ENCODE results near the gene MAPK1. TPM values are rescaled to one million over a fixed set of nuclear protein-coding genes. Genes with fewer than 3 reads are reported as not detected.
"Not testable (repeated sequence)": the region's sequence is repeated elsewhere in the genome, so short reads cannot be mapped to it uniquely, and the experiment has no call there.

The MAPK1 gene
- total RNA-seq (2012; rRNA removed), result 44.3 and 47.1 TPM in 2 replicates

GRCh38 chr22:21867528-21868266 is at the start of gene MAPK1:
MAPK1 (minus strand) TSS chr22:21867645; CDS start chr22:21867440, 205 bp downstream.
- Histone ChIP-seq H3K9me3 (replicated peaks; ENCODE audit: low read length) (no peaks in the 10 kb centered on the region), H3K36me3 (ENCODE audit: insufficient read depth, low read length) (no peaks in the 10 kb centered on the region), H3K4me3 (ENCODE audit: low read length) (peak within 1 kb of the TSS; percentile 85), H3K27me3 (ENCODE audit: control insufficient read depth, insufficient read depth, low read length) (no peaks in the 10 kb centered on the region), H3K9ac (ENCODE audit: low read depth, low read length) (peak within 1 kb of the TSS; percentile 96), H3K4me1 (ENCODE audit: control insufficient read depth, insufficient read depth, low read length) (peaks cover 22% of the 10 kb centered on the region), H3K4me2 (ENCODE audit: low read length) (peak within 1 kb of the TSS; percentile 89)

DNA sequence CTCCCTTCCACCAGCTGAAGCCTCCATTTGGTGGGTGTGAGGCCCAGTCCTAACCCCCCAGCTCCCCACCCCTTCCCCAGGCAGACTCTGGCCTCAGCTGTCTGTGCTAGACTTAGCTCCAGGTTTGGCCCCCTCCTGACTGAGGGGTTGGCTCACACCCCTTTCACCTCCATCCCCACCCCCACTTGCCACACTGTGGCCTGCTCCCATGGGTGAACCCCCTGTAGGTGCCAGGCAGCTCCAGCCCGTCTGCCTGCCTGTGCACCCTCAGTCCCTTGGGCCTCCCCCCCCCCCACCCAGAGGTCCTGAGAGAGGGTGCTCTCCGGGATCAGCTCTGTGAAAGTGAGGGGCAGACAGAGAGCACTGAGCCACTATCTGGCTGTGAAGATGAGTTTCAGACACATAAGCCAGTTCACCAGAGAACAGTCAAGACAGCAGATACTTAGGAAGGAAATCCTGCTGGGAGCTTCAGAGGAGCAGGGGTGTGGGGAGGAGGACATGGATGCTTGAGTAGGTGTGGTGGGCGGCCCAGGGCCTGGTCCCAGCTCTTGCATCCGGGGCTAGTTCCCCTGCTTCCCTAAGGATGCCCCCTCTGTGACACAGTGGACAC is 49.0 kb upstream of the MAPK1 start:
- Histone ChIP-seq H3K4me2 (ENCODE audit: low read length) (no peak overlapping the region), H3K36me3 (ENCODE audit: insufficient read depth, low read length) (no peaks in the 10 kb centered on the region), H3K9ac (ENCODE audit: low read depth, low read length) (no peak overlapping the region), H3K4me1 (ENCODE audit: control insufficient read depth, insufficient read depth, low read length) (peaks cover 6% of the 10 kb centered on the region), H3K9me3 (replicated peaks; ENCODE audit: low read length) (no peaks in the 10 kb centered on the region), H3K4me3 (ENCODE audit: low read length) (no peak overlapping the region), H3K27me3 (ENCODE audit: control insufficient read depth, insufficient read depth, low read length) (no peaks in the 10 kb centered on the region)

DNA sequence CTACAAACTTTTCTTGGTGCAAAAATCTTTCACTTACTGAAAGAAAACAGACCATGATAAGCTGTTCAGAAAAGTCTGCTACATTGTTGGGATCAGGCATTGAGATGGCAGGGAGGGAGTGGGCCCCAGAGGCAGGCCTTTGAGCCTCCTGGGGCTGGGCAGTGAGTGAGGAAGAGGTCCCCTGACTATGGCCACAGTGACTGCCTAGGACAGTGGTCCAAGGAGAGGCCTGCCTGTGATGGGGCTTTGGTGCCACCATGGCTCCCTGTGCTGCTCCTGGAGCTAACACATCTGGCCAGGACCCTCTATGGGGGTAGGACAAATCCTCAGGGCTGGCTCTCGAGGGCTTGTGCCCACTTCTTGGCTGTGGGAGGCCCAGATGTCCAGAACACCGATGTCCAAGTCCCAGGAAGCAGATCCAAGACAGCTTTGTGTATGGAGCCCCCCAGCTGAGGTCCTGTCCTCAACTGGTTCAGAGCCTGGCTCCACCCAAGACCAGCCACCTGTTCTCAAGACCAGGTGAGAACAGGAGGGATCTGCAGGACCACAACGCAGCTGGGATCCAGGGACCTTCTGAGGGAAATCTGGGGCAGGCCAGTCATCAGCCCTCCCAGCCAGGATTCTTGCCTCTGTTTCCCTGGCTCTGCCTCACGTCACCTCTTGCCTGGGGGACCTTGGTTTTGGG is 48.3 kb upstream of the MAPK1 start:
- H3K4me1 ChIP-seq (ENCODE audit: control insufficient read depth, insufficient read depth, low read length), result peaks cover 6% of the 10 kb centered on the region
- no peaks in the 10 kb centered on the region for H3K9me3 ChIP-seq (replicated peaks; ENCODE audit: low read length)
- no peak overlapping the region for H3K9ac ChIP-seq (ENCODE audit: low read depth, low read length)
- no peaks in the 10 kb centered on the region for H3K27me3 ChIP-seq (ENCODE audit: control insufficient read depth, insufficient read depth, low read length)
- H3K4me3 ChIP-seq (ENCODE audit: low read length), result no peak overlapping the region
- no peaks in the 10 kb centered on the region for H3K36me3 ChIP-seq (ENCODE audit: insufficient read depth, low read length)
- H3K4me2 ChIP-seq (ENCODE audit: low read length), result no peak overlapping the region

- not testable (repeated sequence) for H3K4me3 ChIP-seq (ENCODE audit: low read length)
Observed at GRCh38 chr22:21914033-21914642, 46.7 kb upstream of the MAPK1 start.

GRCh38 chr22:21910367-21910766 is 42.9 kb upstream of the MAPK1 start:
- H3K4me1 ChIP-seq (ENCODE audit: control insufficient read depth, insufficient read depth, low read length); H3K9me3 ChIP-seq (replicated peaks; ENCODE audit: low read length); H3K4me2 ChIP-seq (ENCODE audit: low read length); H3K36me3 ChIP-seq (ENCODE audit: insufficient read depth, low read length); H3K4me3 ChIP-seq (ENCODE audit: low read length); H3K27me3 ChIP-seq (ENCODE audit: control insufficient read depth, insufficient read depth, low read length); H3K9ac ChIP-seq (ENCODE audit: low read depth, low read length): not testable (repeated sequence)

More at GRCh38 chr22:21914033-21914642, 46.7 kb upstream of the MAPK1 start:
- H3K4me1 ChIP-seq (ENCODE audit: control insufficient read depth, insufficient read depth, low read length); H3K4me2 ChIP-seq (ENCODE audit: low read length); H3K36me3 ChIP-seq (ENCODE audit: insufficient read depth, low read length); H3K27me3 ChIP-seq (ENCODE audit: control insufficient read depth, insufficient read depth, low read length); H3K9ac ChIP-seq (ENCODE audit: low read depth, low read length); H3K9me3 ChIP-seq (replicated peaks; ENCODE audit: low read length): not testable (repeated sequence)

- Histone ChIP-seq H3K9me3 (replicated peaks; ENCODE audit: low read length) (no peaks in the 10 kb centered on the region), H3K9ac (ENCODE audit: low read depth, low read length) (no peak overlapping the region), H3K27me3 (ENCODE audit: control insufficient read depth, insufficient read depth, low read length) (no peaks in the 10 kb centered on the region), H3K4me3 (ENCODE audit: low read length) (no peak overlapping the region), H3K36me3 (ENCODE audit: insufficient read depth, low read length) (no peaks in the 10 kb centered on the region), H3K4me1 (ENCODE audit: control insufficient read depth, insufficient read depth, low read length) (no peaks in the 10 kb centered on the region), H3K4me2 (ENCODE audit: low read length) (no peak overlapping the region)
Observed at GRCh38 chr22:21909871-21910270, 42.4 kb upstream of the MAPK1 start.

- Histone ChIP-seq H3K4me3 (ENCODE audit: low read length) (no peak overlapping the region), H3K4me2 (ENCODE audit: low read length) (no peak overlapping the region), H3K36me3 (ENCODE audit: insufficient read depth, low read length) (no peaks in the 10 kb centered on the region), H3K27me3 (ENCODE audit: control insufficient read depth, insufficient read depth, low read length) (no peaks in the 10 kb centered on the region), H3K9ac (ENCODE audit: low read depth, low read length) (no peak overlapping the region), H3K9me3 (replicated peaks; ENCODE audit: low read length) (no peaks in the 10 kb centered on the region), H3K4me1 (ENCODE audit: control insufficient read depth, insufficient read depth, low read length) (no peaks in the 10 kb centered on the region)
Observed at GRCh38 chr22:21907638-21908522, 40.4 kb upstream of the MAPK1 start.

GRCh38 chr22:21905234-21905633 is 37.8 kb upstream of the MAPK1 start:
- H3K4me2 ChIP-seq (ENCODE audit: low read length); H3K36me3 ChIP-seq (ENCODE audit: insufficient read depth, low read length); H3K27me3 ChIP-seq (ENCODE audit: control insufficient read depth, insufficient read depth, low read length); H3K9me3 ChIP-seq (replicated peaks; ENCODE audit: low read length); H3K9ac ChIP-seq (ENCODE audit: low read depth, low read length); H3K4me3 ChIP-seq (ENCODE audit: low read length); H3K4me1 ChIP-seq (ENCODE audit: control insufficient read depth, insufficient read depth, low read length): not testable (repeated sequence)

GRCh38 chr22:21904250-21904789 is 36.9 kb upstream of the MAPK1 start:
- no peak overlapping the region for H3K4me2 ChIP-seq (ENCODE audit: low read length)
- no peaks in the 10 kb centered on the region for H3K27me3 ChIP-seq (ENCODE audit: control insufficient read depth, insufficient read depth, low read length)
- H3K9ac ChIP-seq (ENCODE audit: low read depth, low read length), result no peak overlapping the region
- no peak overlapping the region for H3K4me3 ChIP-seq (ENCODE audit: low read length)
- no peaks in the 10 kb centered on the region for H3K9me3 ChIP-seq (replicated peaks; ENCODE audit: low read length)
- no peaks in the 10 kb centered on the region for H3K4me1 ChIP-seq (ENCODE audit: control insufficient read depth, insufficient read depth, low read length)
- H3K36me3 ChIP-seq (ENCODE audit: insufficient read depth, low read length), result no peaks in the 10 kb centered on the region

- Histone ChIP-seq H3K9me3 (replicated peaks; ENCODE audit: low read length) (no peaks in the 10 kb centered on the region), H3K27me3 (ENCODE audit: control insufficient read depth, insufficient read depth, low read length) (no peaks in the 10 kb centered on the region), H3K4me2 (ENCODE audit: low read length) (no peak overlapping the region), H3K4me1 (ENCODE audit: control insufficient read depth, insufficient read depth, low read length) (no peaks in the 10 kb centered on the region), H3K36me3 (ENCODE audit: insufficient read depth, low read length) (no peaks in the 10 kb centered on the region), H3K4me3 (ENCODE audit: low read length) (no peak overlapping the region), H3K9ac (ENCODE audit: low read depth, low read length) (no peak overlapping the region)
Observed at GRCh38 chr22:21903283-21903682, 35.8 kb upstream of the MAPK1 start.
